Type B pancreatic cell (in vitro differentiated cells): ENCODE results near the gene COLEC11. TPM values are rescaled to one million over a fixed set of nuclear protein-coding genes. Genes with fewer than 3 reads are reported as not detected.
"Not testable (repeated sequence)": the region's sequence is repeated elsewhere in the genome, so short reads cannot be mapped to it uniquely, and the experiment has no call there.

Experiments used
- DNase-seq: peaks from one replicate; pipeline ENCODE4 v3.0.0; 2021; ENCODE audit warnings: mixed read lengths; ENCODE audit not compliant: unreplicated experiment; ENCODE audit errors: extremely low spot score
- H3K27ac Mint-ChIP-seq: 2 replicates; pipeline ENCODE4 v1.8.0; 2021; ENCODE audit warnings: mild to moderate bottlenecking, mixed read lengths
- H3K27me3 Mint-ChIP-seq: 2 replicates; pipeline ENCODE4 v1.8.0; 2021; ENCODE audit warnings: mixed read lengths
- H3K36me3 Mint-ChIP-seq: 2 replicates; pipeline ENCODE4 v1.8.0; 2021; ENCODE audit warnings: mixed read lengths
- H3K4me1 Mint-ChIP-seq: one replicate; pipeline ENCODE4 v1.8.0; 2021; ENCODE audit warnings: mixed read lengths; ENCODE audit not compliant: unreplicated experiment
- H3K4me3 Mint-ChIP-seq: 2 replicates; pipeline ENCODE4 v1.8.0; 2021; ENCODE audit warnings: mild to moderate bottlenecking, mixed read lengths
- H3K9me3 Mint-ChIP-seq: 2 replicates; pipeline ENCODE4 v1.8.0; 2021; ENCODE audit warnings: mixed read lengths
- CTCF ChIP-seq: fragments of 200-600 bp; sonication (generic); conservative IDR thresholded peaks from 2 replicates; pipeline ENCODE4 v1.5.0; 2021; ENCODE audit warnings: antibody characterized with exemption, mild to moderate bottlenecking
- total RNA-seq: library from RNA; stranded (reverse); gene quantifications from 2 replicates; pipeline ENCODE4 v1.2.1, GENCODE V29; 2021; ENCODE audit warnings: low replicate concordance

COLEC11 gene
- total RNA-seq, 1 donor from 2014 or later = 0.63 TPM

GRCh38 chr2:3633089-3633981 is 38.4 kb downstream of the COLEC11 start:
- no peak for TF ChIP-seq CTCF
- peaks cover 4% of the 10 kb centered on the region for H3K4me1 Mint-ChIP-seq
- no peaks in the 10 kb centered on the region for H3K9me3 Mint-ChIP-seq
- peak; percentile 58 for DNase-seq
- peaks cover 12% of the 10 kb centered on the region for H3K27me3 Mint-ChIP-seq
- H3K4me3 Mint-ChIP-seq = no peak overlapping the region
- no peaks in the 10 kb centered on the region for H3K36me3 Mint-ChIP-seq
- no peak overlapping the region for H3K27ac Mint-ChIP-seq

- Mint-ChIP-seq H3K36me3 (no peaks in the 10 kb centered on the region), H3K4me3 (no peak overlapping the region), H3K4me1 (peaks cover 4% of the 10 kb centered on the region), H3K27ac (no peak overlapping the region), H3K27me3 (peaks cover 15% of the 10 kb centered on the region), H3K9me3 (no peaks in the 10 kb centered on the region)
- DNase-seq = peak; percentile 50
- TF ChIP-seq CTCF = no peak
These were observed 39.2 kb downstream of the COLEC11 start for GRCh38 chr2:3633982-3634595.

DNA sequence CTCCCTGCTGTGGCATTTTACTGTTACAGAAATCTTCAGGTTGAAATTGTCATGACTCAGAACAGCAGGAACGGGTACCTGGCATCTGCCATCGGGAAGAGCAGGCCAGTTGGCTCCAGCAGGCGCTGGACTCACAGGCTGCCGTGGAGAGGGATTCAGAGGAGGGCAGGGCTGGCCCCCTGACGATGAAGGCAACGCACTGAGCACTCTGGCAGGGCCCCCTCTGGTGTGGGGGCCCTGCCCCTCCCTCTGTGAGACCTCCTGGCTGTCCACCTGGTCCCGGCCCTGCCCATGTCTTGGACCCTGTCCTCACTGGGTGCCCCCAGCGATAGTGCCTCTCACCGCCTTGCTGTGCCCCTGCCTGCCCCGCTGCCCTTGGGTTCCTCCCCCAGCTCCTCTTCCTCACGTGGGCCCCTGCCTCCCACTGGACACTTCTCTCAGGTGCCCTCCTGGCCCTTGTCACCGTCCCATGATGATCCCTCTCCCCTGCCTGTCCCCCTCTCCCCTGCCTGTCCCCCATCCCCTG is 39.7 kb downstream of the COLEC11 start:
- Mint-ChIP-seq H3K36me3 (no peaks in the 10 kb centered on the region), H3K27me3 (peaks cover 15% of the 10 kb centered on the region), H3K27ac (no peak overlapping the region), H3K9me3 (no peaks in the 10 kb centered on the region), H3K4me1 (peaks cover 4% of the 10 kb centered on the region), H3K4me3 (no peak overlapping the region)
- no peak for TF ChIP-seq CTCF
- DNase-seq = peak; percentile 57

GRCh38 chr2:3635171-3635974 is 40.5 kb downstream of the COLEC11 start:
- Mint-ChIP-seq H3K27ac (no peak overlapping the region), H3K27me3 (peaks cover 15% of the 10 kb centered on the region), H3K4me3 (no peak overlapping the region), H3K36me3 (no peaks in the 10 kb centered on the region), H3K9me3 (no peaks in the 10 kb centered on the region), H3K4me1 (peaks cover 4% of the 10 kb centered on the region)
- DNase-seq = peak; percentile 66
- no peak for TF ChIP-seq CTCF

GRCh38 chr2:3635975-3636327 is 41.0 kb downstream of the COLEC11 start:
- peak; percentile 48 for DNase-seq
- not testable (repeated sequence) for H3K4me1 Mint-ChIP-seq, H3K27ac Mint-ChIP-seq, H3K4me3 Mint-ChIP-seq, H3K9me3 Mint-ChIP-seq, H3K36me3 Mint-ChIP-seq
- peaks cover 15% of the 10 kb centered on the region for H3K27me3 Mint-ChIP-seq
